Inferior parietal cortex (tissue), 1 donor: ENCODE measurements around the gene NUB1.

Experiments
- DNase-seq: peaks from one replicate; pipeline ENCODE4 v3.0.0-alpha.2; 2016; ENCODE audit errors: extremely low spot score

Gene NUB1

DNA sequence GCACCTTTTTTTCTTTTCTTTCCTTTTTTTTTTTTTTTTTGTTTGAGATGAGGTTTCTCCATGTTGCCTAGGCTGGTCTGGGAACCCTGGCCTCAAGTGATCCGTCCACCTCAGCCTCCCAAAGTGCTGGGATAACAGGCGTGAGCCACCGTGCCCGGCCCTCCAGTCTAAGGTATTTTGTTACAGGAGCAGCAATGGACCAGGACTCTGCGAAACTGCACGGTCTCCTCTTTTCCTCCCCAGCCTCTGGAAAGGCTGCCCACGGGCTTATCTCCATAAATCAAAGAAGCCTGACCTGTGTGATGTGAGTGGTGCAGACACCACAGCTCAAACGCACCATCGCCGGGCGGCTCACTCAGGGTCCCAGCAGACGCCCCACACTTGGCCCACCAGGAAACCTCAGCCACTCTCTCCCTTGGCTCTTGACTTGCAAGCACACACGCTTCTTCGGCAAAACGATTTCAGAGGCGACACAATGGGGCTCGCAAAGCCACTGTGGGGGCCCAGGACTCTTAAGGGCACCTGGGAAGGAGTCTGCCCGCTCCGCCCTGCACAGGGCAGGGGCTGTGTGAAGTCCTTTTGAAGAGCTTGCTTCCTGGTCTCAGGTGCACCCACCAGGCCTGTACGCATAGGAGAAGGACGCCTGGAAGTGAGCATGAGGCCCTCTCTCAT is 47.6 kb downstream of the NUB1 start:
- no peak for DNase-seq

DNA sequence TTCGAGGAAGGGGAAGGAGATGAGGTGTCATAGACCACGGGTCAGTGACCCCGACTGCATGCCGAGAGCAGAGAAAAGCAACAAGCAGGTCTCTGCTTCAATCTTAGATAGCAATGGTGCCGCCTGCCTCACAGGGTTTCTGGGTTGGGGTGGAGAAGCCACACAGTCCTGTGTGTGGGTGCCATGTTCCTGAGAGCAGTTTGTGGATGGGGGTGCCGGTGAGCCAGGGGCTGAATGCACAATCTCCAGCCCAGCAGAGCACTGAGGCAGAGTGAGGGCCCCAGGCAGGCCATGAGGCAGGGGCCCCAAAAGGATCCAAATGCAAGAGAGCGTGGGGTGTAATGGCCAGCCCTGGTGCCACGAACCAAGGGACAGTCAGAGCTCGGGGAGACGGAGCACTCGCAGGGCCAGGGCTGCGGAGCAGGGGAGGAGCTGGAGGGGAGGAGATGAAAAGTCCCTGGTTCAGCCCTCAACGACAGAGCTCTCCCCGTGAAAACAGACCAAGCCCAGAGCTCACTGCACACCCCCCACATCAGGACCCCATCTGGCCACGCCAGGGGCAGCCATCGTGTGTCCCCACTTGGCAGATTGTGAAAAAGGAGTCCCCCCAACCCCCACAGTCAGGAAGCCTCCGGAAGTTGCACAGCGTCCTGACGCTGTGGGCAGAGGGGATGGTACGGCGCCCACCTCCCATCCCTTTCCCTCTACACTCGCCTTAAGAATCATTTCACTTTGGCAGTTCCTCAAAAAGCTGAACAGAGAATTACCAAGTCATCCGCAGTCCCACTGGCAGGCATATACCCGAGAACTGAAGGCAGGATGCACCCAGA is 48.4 kb downstream of the NUB1 start:
- no peak for DNase-seq

GRCh38 chr7:151390598-151391357 is 49.2 kb downstream of the NUB1 start:
- DNase-seq = no peak

DNA sequence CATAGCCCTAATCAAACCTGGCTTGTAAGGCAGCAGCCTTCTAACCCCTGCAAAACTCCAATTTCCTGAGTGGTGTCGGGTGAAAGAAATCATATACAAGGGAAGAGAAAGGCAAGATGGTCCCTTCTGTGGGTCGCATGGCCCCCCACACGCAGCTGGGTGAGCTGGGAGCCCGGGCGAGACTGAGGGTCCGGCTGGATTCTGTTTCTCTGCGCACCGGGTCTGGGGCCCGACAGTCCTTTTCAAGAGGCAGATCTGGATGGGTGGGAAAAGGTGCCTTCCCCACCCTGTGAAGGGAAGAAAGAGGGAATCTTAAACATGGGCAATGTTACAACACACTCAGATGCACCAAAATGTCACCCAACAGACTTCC is 49.7 kb downstream of the NUB1 start:
- DNase-seq = no peak

- no peak for DNase-seq
These were observed 50.4 kb downstream of the NUB1 start for GRCh38 chr7:151392002-151392401.

- DNase-seq = no peak
These were observed 50.8 kb downstream of the NUB1 start for GRCh38 chr7:151392426-151392825.

DNA sequence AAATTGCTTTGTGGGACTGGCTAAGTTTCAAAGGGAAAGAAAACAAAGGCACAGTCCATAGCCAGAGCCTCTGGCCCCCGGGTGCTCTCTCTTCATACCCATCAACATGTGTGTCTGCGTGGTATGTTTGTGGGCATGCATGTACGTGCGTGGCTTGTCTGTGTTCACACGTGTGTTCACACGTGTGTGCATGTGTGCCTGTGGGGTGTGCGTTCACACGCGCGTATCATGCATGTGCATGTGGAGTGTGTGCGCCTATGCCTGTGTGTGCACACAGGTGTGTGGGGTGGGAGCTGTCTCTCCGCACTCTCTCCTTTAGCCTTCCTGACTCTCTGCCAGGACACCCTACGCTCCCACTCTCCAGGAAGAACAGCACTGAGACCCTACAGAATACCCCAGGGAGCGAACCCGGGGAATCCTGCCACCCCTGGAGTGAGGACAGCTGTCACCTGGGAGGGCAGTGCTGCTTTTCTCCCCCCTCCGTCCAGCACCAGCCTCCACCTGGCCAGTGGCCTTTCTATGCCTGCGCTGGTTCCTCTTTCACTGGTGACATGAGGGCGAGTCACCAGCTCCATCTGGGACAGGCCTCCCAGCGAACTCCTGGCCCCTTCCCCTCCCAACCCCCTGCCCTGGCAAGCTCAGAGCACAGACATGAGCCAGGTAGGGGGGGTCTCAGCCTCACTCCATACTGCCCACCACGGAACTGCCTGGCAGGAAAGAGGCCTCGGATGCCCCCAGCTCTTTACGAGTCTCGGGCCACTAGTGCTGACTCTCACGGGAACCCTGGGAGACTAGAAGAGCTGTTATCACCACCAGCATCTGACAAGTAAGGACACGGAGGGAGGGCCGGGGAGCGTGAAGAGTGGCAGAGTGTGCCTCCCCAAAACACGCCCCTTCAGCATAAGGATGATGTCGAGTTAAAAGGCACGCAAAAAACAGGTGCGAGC is 51.7 kb downstream of the NUB1 start:
- no peak for DNase-seq

DNA sequence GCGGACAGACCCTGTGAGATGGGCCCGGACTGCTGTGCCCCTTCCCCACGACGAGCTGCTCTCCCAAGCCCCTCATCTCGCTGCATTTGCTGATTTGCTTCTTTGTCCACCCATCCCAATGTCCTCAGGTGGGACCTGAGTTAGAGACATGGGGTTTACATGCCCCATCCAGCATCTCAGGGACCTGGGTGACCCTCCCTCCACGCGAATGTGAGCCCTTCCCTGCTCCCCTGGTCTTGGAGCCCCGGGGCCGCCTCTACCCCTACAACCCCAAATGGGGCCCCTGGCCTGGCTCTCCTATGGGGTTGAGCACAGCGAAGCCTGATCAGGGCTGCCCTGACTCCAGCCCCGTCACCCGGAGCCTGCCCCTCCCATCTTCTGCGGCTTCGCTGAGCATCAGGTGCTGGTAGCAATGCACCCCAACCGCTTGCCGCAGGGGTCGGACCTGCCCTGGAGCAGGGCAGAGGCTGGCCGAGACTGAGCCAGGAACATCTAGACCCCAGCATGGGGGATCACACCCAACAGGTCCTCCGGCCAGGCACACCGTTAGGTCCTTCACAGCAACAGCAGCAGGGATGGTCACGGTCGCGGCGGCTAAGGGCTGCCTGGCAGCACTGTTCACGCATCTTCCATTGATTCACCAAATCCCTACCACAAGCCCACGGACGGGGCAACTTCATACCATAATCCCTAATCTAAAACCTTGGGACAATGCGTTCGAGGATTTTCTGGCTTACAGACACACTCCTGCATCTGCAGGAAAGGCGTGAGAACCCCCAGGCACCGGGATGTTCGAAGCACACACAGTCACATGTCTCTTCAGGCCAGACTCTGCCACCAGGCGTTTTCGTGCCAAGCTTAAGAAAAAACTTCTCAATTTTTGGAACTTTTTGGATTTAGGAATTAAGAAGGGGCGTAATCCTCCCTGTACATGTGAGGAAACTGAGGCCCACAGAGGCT is 52.7 kb downstream of the NUB1 start:
- DNase-seq = no peak

DNA sequence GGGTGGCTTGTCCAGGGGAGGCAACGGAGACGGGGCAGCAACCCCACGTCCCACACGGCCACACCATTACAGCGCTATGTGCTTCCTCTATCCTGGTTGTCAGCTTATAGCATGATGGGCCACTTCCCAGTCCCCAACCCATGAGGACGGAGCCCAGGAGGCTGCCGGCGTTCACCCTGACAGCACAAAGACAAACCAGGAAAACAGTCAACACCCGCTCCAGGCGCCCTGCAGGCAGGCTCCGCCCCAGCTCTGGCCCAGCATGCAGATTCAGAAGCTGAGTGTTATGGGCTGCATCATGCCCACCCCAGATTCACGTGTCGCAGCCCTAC is 53.4 kb downstream of the NUB1 start:
- no peak for DNase-seq

GRCh38 chr7:151396328-151396970 is 54.8 kb downstream of the NUB1 start:
- no peak for DNase-seq

DNA sequence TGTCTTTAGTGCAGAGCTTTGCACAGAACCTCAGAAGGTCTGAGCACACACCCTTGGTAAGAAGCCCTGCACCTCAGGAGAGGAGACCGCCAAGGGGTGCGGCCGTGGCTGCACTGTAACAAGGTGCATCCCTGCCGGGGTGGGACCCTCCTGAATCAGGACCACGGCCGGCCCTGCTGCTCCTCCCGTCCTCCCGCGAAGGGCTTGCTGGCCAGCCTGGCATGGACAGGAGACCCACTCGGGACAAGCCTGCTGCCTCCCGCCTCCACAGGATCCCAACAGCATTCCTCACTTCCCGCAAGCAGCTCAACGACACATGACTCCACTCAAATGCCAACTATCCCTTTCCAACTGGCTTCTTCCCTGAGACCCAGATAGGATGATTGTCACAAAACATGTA is 55.4 kb downstream of the NUB1 start:
- no peak for DNase-seq

- no peak for DNase-seq
These were observed 57.1 kb downstream of the NUB1 start for GRCh38 chr7:151398446-151399304.

DNA sequence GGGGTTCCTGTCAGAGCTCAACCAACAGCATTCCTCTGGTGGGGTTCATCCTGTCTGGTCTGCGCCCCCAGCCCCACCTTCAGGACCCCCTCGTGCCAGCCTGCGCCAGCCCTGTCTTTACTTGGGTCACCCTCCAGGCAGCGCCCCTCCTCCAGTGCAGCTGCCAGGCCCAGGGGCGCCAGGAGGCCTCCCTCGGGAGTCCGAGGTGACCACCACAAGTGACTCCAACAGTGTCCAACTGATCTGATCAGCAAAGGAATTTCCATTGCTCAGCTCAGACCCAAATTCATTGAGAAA is 57.6 kb downstream of the NUB1 start:
- no peak for DNase-seq

DNA sequence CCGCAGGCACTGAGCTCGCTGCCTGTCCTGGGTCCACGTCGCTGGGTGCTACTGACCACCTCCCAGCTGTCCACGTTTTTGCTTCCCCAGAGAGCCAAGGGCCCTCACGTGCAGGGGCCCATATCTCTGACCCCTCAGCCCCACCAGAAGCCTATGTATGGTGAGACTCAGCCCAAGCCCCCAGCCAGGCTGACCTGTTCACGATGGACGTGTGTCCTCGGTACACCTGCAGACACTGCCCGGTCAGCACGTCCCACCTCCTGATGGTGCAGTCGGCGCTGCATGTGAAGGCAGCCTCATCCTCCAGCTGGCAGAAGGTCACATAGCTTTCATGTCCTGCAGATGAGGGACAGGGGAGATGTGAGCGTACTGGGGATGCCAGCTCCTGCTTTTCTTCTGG is 58.3 kb downstream of the NUB1 start:
- DNase-seq = no peak

- DNase-seq = no peak
These were observed 59.2 kb downstream of the NUB1 start for GRCh38 chr7:151400626-151401315.

DNA sequence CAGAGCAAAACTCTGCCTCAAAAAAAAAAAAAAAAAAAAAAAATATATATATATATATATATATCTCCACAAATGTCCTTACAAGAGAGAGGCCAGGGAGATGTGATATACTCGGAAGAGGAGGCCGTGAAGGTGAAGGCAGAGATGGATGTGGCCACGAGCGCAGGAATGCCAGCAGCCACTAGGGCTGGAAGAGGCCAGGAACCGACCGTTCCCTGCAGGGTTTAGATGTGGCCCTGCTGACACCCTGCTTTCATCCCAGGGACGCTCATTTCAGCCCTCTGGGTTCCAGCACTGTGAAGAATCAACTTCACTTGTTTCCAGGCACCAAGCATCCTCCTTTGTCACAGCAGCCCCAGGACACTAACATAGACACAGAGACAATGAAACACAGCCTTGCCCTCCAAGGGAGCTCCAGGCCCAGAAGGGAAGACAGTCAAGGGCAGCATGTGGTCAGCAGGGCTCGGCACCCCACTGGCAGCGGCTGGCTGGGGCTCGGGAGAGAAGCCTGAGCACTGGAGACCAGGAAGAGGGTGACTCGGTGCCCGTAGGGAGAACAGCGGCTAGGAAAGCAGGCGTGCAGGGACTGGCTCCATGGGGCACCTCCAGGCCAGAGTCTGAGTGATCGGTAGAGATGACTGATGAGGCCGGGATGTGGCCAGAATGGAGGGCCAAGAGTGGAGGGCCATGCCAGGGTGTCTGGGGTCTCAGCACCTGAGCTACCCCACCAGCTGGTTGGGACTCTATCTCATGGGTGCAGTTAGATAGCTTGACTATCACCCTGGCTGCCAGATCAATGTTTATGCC is 60.6 kb downstream of the NUB1 start:
- no peak for DNase-seq

GRCh38 chr7:151403764-151404163 is 62.2 kb downstream of the NUB1 start:
- no peak for DNase-seq
